ENCODE results near the gene ELOA. TPM values are rescaled to one million over a fixed set of nuclear protein-coding genes. Genes with fewer than 3 reads are reported as not detected.
"Not testable (repeated sequence)": the region's sequence is repeated elsewhere in the genome, so short reads cannot be mapped to it uniquely, and the experiment has no call there.

ELOA gene
- total RNA-seq, 1 experiment from 2014 or later: 32.4 TPM

GRCh38 chr1:23726686-23727085 lies 16.6 kb upstream of the ELOA start:
- Mint-ChIP-seq H3K27ac (ENCODE audit: unreplicated experiment) (no peak overlapping the region), H3K9me3 (ENCODE audit: low read depth, unreplicated experiment) (no peaks in the 10 kb centered on the region), H3K4me1 (ENCODE audit: low read depth, unreplicated experiment) (peaks cover 23% of the 10 kb centered on the region), H3K27me3 (ENCODE audit: unreplicated experiment) (no peaks in the 10 kb centered on the region), H3K36me3 (ENCODE audit: insufficient read depth, unreplicated experiment) (no peaks in the 10 kb centered on the region), H3K4me3 (ENCODE audit: low read depth, unreplicated experiment) (no peak overlapping the region)
- no peak for DNase-seq
- intact Hi-C loops (cut with micrococcal nuclease; ENCODE audit: unreplicated experiment): no loop called here
- CTCF ChIA-PET: interaction anchor here (1.0 to 1.1 kb wide), 3 partner anchors 10 to 95 kb away, joined by 3 to 6 read pairs (median 6); partner anchors contain the start of gene ELOA
- no peak for TF ChIP-seq CTCF (IDR thresholded peaks at IDR 0.05; ENCODE audit: unreplicated experiment)
- no TSS peak for BruUV-seq (replicated peaks)

GRCh38 chr1:23727362-23727811 lies 15.9 kb upstream of the ELOA start:
- CTCF ChIA-PET: interaction anchor here (1.0 to 1.1 kb wide), 3 partner anchors 9 to 94 kb away, joined by 3 to 6 read pairs (median 6); partner anchors contain the start of gene ELOA
- H3K36me3 Mint-ChIP-seq (ENCODE audit: insufficient read depth, unreplicated experiment): peaks cover 2% of the 10 kb centered on the region
- no TSS peak for BruUV-seq (replicated peaks)
- peaks cover 23% of the 10 kb centered on the region for H3K4me1 Mint-ChIP-seq (ENCODE audit: low read depth, unreplicated experiment)
- no peaks in the 10 kb centered on the region for H3K27me3 Mint-ChIP-seq (ENCODE audit: unreplicated experiment)
- H3K4me3 Mint-ChIP-seq (ENCODE audit: low read depth, unreplicated experiment): no peak overlapping the region
- DNase-seq: peak; percentile 6
- no peaks in the 10 kb centered on the region for H3K9me3 Mint-ChIP-seq (ENCODE audit: low read depth, unreplicated experiment)
- intact Hi-C loops (cut with micrococcal nuclease; ENCODE audit: unreplicated experiment): no loop called here
- H3K27ac Mint-ChIP-seq (ENCODE audit: unreplicated experiment): peak overlapping the region; percentile 52
- no peak for TF ChIP-seq CTCF (IDR thresholded peaks at IDR 0.05; ENCODE audit: unreplicated experiment)

- no peak overlapping the region for H3K27ac Mint-ChIP-seq (ENCODE audit: unreplicated experiment)
- H3K4me3 Mint-ChIP-seq (ENCODE audit: low read depth, unreplicated experiment): no peak overlapping the region
- H3K27me3 Mint-ChIP-seq (ENCODE audit: unreplicated experiment): no peaks in the 10 kb centered on the region
- no peak for TF ChIP-seq CTCF (IDR thresholded peaks at IDR 0.05; ENCODE audit: unreplicated experiment)
- peaks cover 8% of the 10 kb centered on the region for H3K36me3 Mint-ChIP-seq (ENCODE audit: insufficient read depth, unreplicated experiment)
- CTCF ChIA-PET: no interaction called here
- no TSS peak for BruUV-seq (replicated peaks)
- H3K4me1 Mint-ChIP-seq (ENCODE audit: low read depth, unreplicated experiment): peaks cover 18% of the 10 kb centered on the region
- intact Hi-C loops (cut with micrococcal nuclease; ENCODE audit: unreplicated experiment): no loop called here
- H3K9me3 Mint-ChIP-seq (ENCODE audit: low read depth, unreplicated experiment): no peaks in the 10 kb centered on the region
- no peak for DNase-seq
Observed at GRCh38 chr1:23732363-23733224, 10.7 kb upstream of the ELOA start.

GRCh38 chr1:23733281-23733680 lies 10.0 kb upstream of the ELOA start:
- H3K4me3 Mint-ChIP-seq (ENCODE audit: low read depth, unreplicated experiment); intact Hi-C loops (cut with micrococcal nuclease; ENCODE audit: unreplicated experiment); H3K27me3 Mint-ChIP-seq (ENCODE audit: unreplicated experiment); H3K36me3 Mint-ChIP-seq (ENCODE audit: insufficient read depth, unreplicated experiment); H3K9me3 Mint-ChIP-seq (ENCODE audit: low read depth, unreplicated experiment); H3K27ac Mint-ChIP-seq (ENCODE audit: unreplicated experiment); BruUV-seq (replicated peaks); DNase-seq: not testable (repeated sequence)
- H3K4me1 Mint-ChIP-seq (ENCODE audit: low read depth, unreplicated experiment): peaks cover 11% of the 10 kb centered on the region
- CTCF ChIA-PET: interaction anchor here (0.9 kb wide), 1 partner anchor 9 kb away, joined by 3 read pairs; no protein-coding TSS in a partner anchor

Measured in Calu3 (cell line).